K562 (cell line): ENCODE measurements around the gene IRF2BP1. TPM values are rescaled to one million over a fixed set of nuclear protein-coding genes. Genes with fewer than 3 reads are reported as not detected.

Experiments
- CREB3L1 ChIP-seq: fragments of 450-650 bp; IDR thresholded peaks from 2 replicates; pipeline ENCODE4 v1.6.1; 2014; ENCODE audit warnings: low read depth, mild to moderate bottlenecking, moderate library complexity, borderline replicate concordance
- CTBP1 ChIP-seq: fragments of 450-650 bp; IDR thresholded peaks from 2 replicates; pipeline ENCODE4 v1.6.1; 2016; ENCODE audit warnings: borderline replicate concordance
- FOXM1 ChIP-seq, 2 experiments: fragments of 450-650 bp in 1 of 2; sonication (generic) in 1 of 2; formaldehyde crosslinking in 1 of 2; IDR thresholded peaks; 2 replicates each; pipeline versions ENCODE4 v1.6.1 to v1.9.0; 2017 to 2022; ENCODE audit warnings: low read depth in 2 of 2, mild to moderate bottlenecking in 2 of 2, missing genetic modification reagents in 1 of 2, moderate library complexity in 1 of 2
- GABPB1 ChIP-seq: sonication (generic); formaldehyde crosslinking; IDR thresholded peaks from 2 replicates; pipeline ENCODE4 v1.8.0; 2022; ENCODE audit warnings: mild to moderate bottlenecking, missing genetic modification reagents
- GTF2F1 ChIP-seq: IDR thresholded peaks from 2 replicates; pipeline ENCODE4 v1.6.1; 2011; ENCODE audit warnings: low read depth, low read length, improper control_type of control experiment
- LARP7 ChIP-seq: fragments of 450-650 bp; IDR thresholded peaks from 2 replicates; pipeline ENCODE4 v1.6.1; 2016
- MNT ChIP-seq, 2 experiments: fragments of 450-650 bp; conservative IDR thresholded peaks; 2 replicates each; pipeline ENCODE4 v1.6.1; 2017; ENCODE audit warnings: mild to moderate bottlenecking in 2 of 2, moderate library complexity in 2 of 2
- NRF1 ChIP-seq, 2 experiments: fragments of 450-650 bp; IDR thresholded peaks in 1 of 2; conservative IDR thresholded peaks in 1 of 2; 2 replicates each; pipeline ENCODE4 v1.6.1; 2014; ENCODE audit warnings: mild to moderate bottlenecking in 2 of 2
- POLR2AphosphoS2 ChIP-seq: IDR thresholded peaks from 2 replicates; pipeline ENCODE4 v1.6.1; 2012; ENCODE audit warnings: low read length, improper control_type of control experiment
- ZBTB5 ChIP-seq: fragments of 450-650 bp; IDR thresholded peaks from 2 replicates; pipeline ENCODE4 v1.6.1; 2017; ENCODE audit warnings: antibody characterized with exemption
- ZNF551 ChIP-seq: fragments of 250-450 bp; sonication (Bioruptor Pico); IDR thresholded peaks from 2 replicates; pipeline ENCODE4 v1.5.0; 2021; ENCODE audit warnings: mild to moderate bottlenecking, moderate library complexity
- ZNF583 ChIP-seq: fragments of 250-450 bp; sonication (Bioruptor Pico); IDR thresholded peaks from 2 replicates; pipeline ENCODE4 v1.4.0; 2020
- polyA plus RNA-seq, 8 experiments: library from polyadenylated mRNA; depleted of rRNA in 4 of 8; stranded (reverse) in 5 of 8; unstranded in 3 of 8; fragments of >200 nt; fragmentation: Nextera tagmentation in 2 of 8; fragmentation: Illumina TruSeq in 1 of 8; extraction: Ambion mirVana in 2 of 8; extraction: Trizol in 1 of 8; gene quantifications; 2 replicates each; pipeline versions ENCODE4 v1.2.1 to v1.2.3, GENCODE V29; 2011 to 2014; ENCODE audit warnings: inconsistent platforms in 1 of 8, missing spikeins in 1 of 8
- total RNA-seq, 7 experiments: library from RNA; depleted of rRNA in 6 of 7; stranded (reverse); fragments of >200 nt in 6 of 7; fragmentation: Illumina TruSeq in 2 of 7; extraction: Trizol in 2 of 7; gene quantifications; 2 replicates each; pipeline versions ENCODE4 v1.2.1 to v1.2.3, GENCODE V29; 2011 to 2021; ENCODE audit warnings: low replicate concordance in 1 of 7
- TF ChIP-seq, protein P1 (sequence below): sonication (generic); formaldehyde crosslinking; IDR thresholded peaks from 2 replicates; pipeline ENCODE4 v1.8.1; 2023; ENCODE audit warnings: missing genetic modification reagents, mild to moderate bottlenecking, borderline replicate concordance
- TF ChIP-seq, protein P2 (sequence below): fragments of 250-450 bp; sonication (Bioruptor Pico); IDR thresholded peaks from 2 replicates; pipeline ENCODE4 v1.8.0; 2021; ENCODE audit warnings: mild to moderate bottlenecking, moderate library complexity

IRF2BP1 gene
- total and polyA plus RNA-seq, 9 of the 15 experiments (the other 6 are each of a cell fraction or from before 2014, with no cell fraction given), result 0.61 to 35.9 (median 3.5) TPM

- TF ChIP-seq, protein P1, sequence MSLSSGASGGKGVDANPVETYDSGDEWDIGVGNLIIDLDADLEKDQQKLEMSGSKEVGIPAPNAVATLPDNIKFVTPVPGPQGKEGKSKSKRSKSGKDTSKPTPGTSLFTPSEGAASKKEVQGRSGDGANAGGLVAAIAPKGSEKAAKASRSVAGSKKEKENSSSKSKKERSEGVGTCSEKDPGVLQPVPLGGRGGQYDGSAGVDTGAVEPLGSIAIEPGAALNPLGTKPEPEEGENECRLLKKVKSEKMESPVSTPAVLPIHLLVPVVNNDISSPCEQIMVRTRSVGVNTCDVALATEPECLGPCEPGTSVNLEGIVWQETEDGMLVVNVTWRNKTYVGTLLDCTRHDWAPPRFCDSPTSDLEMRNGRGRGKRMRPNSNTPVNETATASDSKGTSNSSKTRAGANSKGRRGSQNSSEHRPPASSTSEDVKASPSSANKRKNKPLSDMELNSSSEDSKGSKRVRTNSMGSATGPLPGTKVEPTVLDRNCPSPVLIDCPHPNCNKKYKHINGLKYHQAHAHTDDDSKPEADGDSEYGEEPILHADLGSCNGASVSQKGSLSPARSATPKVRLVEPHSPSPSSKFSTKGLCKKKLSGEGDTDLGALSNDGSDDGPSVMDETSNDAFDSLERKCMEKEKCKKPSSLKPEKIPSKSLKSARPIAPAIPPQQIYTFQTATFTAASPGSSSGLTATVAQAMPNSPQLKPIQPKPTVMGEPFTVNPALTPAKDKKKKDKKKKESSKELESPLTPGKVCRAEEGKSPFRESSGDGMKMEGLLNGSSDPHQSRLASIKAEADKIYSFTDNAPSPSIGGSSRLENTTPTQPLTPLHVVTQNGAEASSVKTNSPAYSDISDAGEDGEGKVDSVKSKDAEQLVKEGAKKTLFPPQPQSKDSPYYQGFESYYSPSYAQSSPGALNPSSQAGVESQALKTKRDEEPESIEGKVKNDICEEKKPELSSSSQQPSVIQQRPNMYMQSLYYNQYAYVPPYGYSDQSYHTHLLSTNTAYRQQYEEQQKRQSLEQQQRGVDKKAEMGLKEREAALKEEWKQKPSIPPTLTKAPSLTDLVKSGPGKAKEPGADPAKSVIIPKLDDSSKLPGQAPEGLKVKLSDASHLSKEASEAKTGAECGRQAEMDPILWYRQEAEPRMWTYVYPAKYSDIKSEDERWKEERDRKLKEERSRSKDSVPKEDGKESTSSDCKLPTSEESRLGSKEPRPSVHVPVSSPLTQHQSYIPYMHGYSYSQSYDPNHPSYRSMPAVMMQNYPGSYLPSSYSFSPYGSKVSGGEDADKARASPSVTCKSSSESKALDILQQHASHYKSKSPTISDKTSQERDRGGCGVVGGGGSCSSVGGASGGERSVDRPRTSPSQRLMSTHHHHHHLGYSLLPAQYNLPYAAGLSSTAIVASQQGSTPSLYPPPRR (CRISPR knock-in tag), result no peak
- TF ChIP-seq POLR2AphosphoS2, result no peak
- peak in 1 of 2 experiments; percentile 50; a peak in 2 of 4 replicates for TF ChIP-seq MNT (conservative IDR thresholded peaks at IDR 0.05)
- TF ChIP-seq ZNF551 (CRISPR knock-in tag), result no peak
- peak; percentile 52 for TF ChIP-seq CTBP1
- TF ChIP-seq, protein P2, sequence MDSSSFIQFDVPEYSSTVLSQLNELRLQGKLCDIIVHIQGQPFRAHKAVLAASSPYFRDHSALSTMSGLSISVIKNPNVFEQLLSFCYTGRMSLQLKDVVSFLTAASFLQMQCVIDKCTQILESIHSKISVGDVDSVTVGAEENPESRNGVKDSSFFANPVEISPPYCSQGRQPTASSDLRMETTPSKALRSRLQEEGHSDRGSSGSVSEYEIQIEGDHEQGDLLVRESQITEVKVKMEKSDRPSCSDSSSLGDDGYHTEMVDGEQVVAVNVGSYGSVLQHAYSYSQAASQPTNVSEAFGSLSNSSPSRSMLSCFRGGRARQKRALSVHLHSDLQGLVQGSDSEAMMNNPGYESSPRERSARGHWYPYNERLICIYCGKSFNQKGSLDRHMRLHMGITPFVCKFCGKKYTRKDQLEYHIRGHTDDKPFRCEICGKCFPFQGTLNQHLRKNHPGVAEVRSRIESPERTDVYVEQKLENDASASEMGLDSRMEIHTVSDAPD (CRISPR knock-in tag), result no peak
- no peak for TF ChIP-seq ZBTB5
- TF ChIP-seq CREB3L1, result no peak
- TF ChIP-seq GTF2F1, result no peak
- peak; percentile 66; the same call in 1 of the 2 replicates for TF ChIP-seq GABPB1 (CRISPR knock-in tag)
- TF ChIP-seq NRF1 (conservative IDR thresholded peaks at IDR 0.05 in 1 of 2, IDR thresholded peaks at IDR 0.05 in 1 of 2), result no peak
- TF ChIP-seq LARP7, result no peak
- 0 out of 2 replicates have a peak, but pooled peaks have one; percentile 9 for TF ChIP-seq FOXM1 (IDR thresholded peaks at IDR 0.05; ENCODE audit: low read depth)
- TF ChIP-seq FOXM1 (CRISPR knock-in tag; IDR thresholded peaks at IDR 0.05; ENCODE audit: low read depth), result no peak
- TF ChIP-seq ZNF583 (CRISPR knock-in tag), result no peak
These were observed 21.9 kb downstream of the IRF2BP1 start, which contains the start of gene FOXA3 (continued) for GRCh38 chr19:45863840-45864628.
